ENCODE results near the gene SLC25A1.
A peak's percentile ranks its signal among the peaks of the same experiment; 100 is the strongest.
"Not testable (repeated sequence)": the region's sequence is repeated elsewhere in the genome, so short reads cannot be mapped to it uniquely, and the experiment has no call there.

The SLC25A1 gene

DNA sequence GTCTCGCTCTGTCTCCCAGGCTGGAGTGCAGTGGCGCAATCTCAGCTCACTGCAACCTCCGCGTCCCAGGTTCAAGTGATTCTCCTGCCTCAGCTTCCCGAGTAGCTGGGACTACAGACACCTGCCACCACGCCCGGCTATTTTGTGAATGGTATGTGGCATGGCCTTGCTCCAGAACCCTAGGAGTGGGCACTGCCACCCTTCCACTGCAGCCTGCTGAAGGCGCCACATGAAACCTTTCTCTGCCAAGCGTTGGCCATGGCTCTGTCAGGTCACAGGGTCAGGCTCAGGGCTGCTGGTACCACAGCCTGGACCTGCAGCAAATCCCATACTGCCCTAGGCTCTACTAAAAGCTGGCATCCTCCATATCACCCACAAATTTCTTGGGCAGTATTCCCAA is 22.4 kb downstream of the SLC25A1 start:
- not testable (repeated sequence) for DNase-seq

GRCh38 chr22:19152942-19153883 is 25.3 kb downstream of the SLC25A1 start:
- DNase-seq: no peak

GRCh38 chr22:19151329-19152191 is 27.0 kb downstream of the SLC25A1 start:
- no peak for DNase-seq

DNA sequence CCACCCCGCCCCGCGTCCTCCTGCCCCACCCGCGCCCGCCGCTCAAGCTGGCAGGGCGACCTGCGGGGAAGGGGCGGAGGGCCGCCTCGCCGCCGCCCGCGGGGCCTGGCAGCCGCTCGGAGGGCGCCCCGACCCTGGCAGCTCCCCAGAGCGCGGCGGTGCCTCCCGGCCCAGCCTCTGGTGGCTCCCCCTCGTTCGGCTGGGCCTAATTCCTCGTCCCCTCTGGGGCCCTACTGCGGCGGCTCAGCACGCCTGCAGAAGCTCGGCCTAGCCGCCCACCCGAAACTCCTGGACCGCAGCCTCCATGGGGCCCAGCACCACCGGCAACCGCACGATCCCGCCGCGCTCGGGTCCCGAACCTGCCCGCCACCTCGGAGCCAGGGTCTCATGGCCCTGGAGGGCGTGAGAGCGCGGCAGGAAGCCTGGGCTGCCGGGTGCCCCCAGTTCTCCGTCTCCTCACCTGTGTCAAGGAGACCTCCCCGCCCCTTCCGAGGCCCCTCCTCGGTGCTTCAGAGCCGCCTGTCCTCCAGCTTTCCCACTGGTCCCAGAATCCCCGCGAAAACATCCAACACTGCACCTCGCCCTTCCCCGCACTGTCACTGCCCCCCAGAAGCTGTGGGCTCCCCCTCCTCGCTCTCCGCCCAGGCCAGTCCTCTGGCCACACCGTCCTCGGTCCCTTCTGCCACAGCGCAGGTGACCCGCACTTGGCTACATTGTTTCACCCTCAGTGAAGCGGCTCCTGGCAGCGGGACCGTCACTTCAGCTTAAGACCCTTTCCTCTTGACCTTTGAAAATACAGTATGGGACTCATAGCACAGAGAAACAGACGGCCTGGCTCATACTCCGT is 27.8 kb downstream of the SLC25A1 start:
- DNase-seq: no peak

GRCh38 chr22:19149991-19150390 is 28.5 kb downstream of the SLC25A1 start, which contains the start of gene GSC2:
GSC2 (minus strand) TSS chr22:19150292; CDS start chr22:19150283, 9 bp downstream.
- DNase-seq: no peak

- DNase-seq: peak; percentile 14
Measured at GRCh38 chr22:19149047-19149883, 29.3 kb downstream of the SLC25A1 start.

GRCh38 chr22:19148417-19149046 is 30.0 kb downstream of the SLC25A1 start:
- no peak for DNase-seq

DNA sequence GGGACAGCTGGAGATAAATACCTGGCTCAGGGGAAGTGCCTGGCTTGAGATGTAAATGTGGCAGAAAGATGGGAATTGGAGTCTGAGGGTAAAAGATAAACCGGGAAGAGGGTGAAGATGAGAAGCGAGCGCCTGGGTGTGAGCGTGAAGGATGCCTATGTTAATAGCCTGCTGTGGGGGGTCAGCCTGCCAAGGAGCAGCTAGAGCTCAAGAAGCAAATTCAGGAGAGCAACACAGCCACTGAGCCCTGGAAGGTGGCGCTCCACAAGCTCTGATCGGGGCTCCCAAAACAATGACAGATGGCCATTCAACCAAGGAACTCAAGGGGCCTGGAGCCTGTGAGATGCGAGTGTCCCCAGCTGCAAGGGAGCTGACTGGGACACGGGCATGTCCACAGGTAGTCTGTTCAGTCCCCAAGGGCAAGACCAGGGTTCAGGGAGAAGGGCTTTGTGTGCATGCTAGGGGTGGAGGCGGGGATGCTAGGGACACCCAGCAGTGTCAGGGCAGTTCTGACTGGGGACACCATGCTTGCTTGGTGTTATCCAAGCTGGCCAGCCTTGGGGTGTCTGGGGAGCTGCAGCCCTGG is 31.2 kb downstream of the SLC25A1 start:
- DNase-seq: no peak

DNA sequence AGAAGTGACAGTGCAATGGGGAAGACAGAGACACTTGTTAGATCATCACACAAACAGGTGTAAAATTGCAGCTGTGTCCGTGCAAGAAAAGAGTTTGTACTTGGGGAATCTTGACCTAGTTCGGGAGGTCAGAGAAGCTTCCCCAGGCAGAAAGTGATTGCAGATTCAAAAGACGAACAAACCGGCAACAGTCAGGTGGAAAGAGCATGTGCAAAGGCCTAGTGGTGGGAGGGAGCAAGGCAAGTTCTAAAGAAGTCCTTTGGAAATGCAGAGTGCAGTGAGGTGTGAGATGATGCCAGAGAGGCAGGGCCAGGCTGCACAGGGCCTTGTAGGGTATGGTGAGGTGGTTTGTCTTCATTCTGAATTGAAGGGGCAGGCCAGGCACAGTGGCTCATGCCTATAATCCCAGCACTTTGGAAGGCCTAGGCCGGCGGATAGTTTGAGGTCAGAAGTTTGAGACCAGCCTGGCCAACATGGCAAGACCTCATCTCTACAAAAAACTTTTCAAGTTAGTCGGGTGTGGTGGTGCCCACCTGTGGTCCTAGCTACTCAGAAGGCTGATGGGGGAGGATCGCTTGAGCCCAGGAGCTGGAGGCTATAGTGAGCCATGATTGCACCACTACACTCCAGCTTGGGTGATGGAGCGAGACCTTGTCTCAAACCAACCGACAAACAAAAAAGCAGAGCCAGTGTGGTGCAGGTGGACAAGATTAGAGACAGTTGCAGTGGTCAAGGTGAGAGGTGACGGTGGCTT is 32.1 kb downstream of the SLC25A1 start:
- DNase-seq: no peak

GRCh38 chr22:19143967-19144400 is 34.6 kb downstream of the SLC25A1 start:
- DNase-seq: peak; percentile 10

GRCh38 chr22:19143212-19143611 is 35.3 kb downstream of the SLC25A1 start:
- DNase-seq: no peak

GRCh38 chr22:19142394-19142793 is 36.1 kb downstream of the SLC25A1 start:
- DNase-seq: no peak

DNA sequence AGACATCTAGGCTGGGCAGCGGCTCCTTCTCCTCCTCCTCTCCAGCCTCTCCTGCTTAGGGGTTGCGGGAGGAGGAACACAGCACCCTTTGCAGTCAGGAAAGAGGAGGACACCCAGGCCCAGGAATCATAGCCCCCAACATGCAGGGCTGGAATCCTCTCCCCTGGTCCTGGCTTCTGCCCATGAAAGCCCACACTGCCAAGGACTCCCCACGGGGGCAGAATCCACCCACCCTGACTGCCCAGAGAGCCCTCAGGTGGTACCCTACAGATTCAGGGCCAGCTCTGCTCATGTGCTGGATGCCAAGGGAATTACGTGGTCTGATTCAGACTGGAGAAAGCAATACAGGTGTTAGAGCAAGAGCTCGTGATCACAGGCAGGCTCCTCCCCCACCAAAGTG is 38.6 kb downstream of the SLC25A1 start:
- DNase-seq: no peak

DNA sequence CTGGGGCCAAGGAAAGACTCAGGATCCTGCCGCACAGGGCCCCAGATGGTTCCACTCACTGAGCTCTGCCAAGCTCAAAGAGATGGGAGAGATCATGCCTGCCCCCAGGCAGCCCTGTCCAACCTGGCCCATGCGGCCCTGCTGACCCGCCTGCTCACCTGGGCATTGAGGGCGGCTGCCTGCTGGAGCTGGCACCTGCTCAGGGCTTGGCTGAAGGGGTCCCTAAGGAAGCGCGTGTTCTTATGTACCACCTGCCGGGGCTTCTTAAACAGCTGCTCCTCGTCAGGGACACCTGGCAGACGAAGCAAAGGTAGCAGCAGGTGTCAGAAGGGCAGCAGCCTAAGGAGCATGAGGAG is 39.6 kb downstream of the SLC25A1 start:
- DNase-seq: no peak

- DNase-seq: no peak
Measured at GRCh38 chr22:19138217-19139000, 40.1 kb downstream of the SLC25A1 start.

- no peak for DNase-seq
Measured at GRCh38 chr22:19137384-19138216, 40.9 kb downstream of the SLC25A1 start.

DNA sequence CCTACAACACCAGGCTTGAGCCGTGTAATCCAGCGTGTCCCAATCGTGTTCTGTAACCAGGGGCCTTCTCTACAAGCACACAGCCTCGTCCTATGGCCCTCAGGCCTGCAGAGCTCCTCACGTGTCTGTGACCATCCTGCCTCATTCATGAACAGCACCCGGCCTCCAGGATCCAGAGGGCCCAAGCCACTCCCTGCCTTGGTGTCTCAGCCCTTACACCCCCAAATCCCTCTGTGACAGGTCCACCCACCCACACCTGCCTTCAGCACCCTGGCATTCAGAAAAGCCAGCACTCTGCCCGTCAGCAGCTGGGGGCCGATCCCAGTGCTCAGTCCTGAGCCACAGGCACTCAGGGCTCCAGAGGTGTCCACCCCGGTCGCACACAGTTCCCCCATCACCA is 41.6 kb downstream of the SLC25A1 start:
- DNase-seq: no peak

GRCh38 chr22:19134874-19135273 is 43.7 kb downstream of the SLC25A1 start:
- DNase-seq: no peak

All from NCI-H2227 treated with DMSO at 0.1 percent for 48 hours (cell line).